Subcutaneous abdominal adipose tissue (tissue), 5 donors: ENCODE results near the gene NMUR2.

Experiments used
- H3K27ac ChIP-seq: one replicate; pipeline ENCODE4 v1.7.0; 2013; ENCODE audit warnings: low read depth, mild to moderate bottlenecking, inconsistent platforms, low read length, moderate library complexity
- H3K27me3 ChIP-seq, 5 donors: one replicate each; pipeline ENCODE4 v1.7.0; 2013; ENCODE audit warnings: low read length in 5 of 5, inconsistent platforms in 1 of 5; ENCODE audit not compliant: control insufficient read depth in 5 of 5, insufficient read depth in 4 of 5
- H3K36me3 ChIP-seq, 5 donors: one replicate each; pipeline ENCODE4 v1.7.0; 2013; ENCODE audit warnings: low read length in 5 of 5; ENCODE audit not compliant: control insufficient read depth in 5 of 5, insufficient read depth in 5 of 5
- H3K4me1 ChIP-seq, 5 donors: one replicate each; pipeline ENCODE4 v1.7.0; 2013; ENCODE audit warnings: low read length in 5 of 5, mild to moderate bottlenecking in 3 of 5, moderate library complexity in 1 of 5; ENCODE audit not compliant: control insufficient read depth in 5 of 5, insufficient read depth in 5 of 5
- H3K4me3 ChIP-seq, 5 donors: one replicate each; pipeline ENCODE4 v1.7.0; 2013; ENCODE audit warnings: low read length in 5 of 5, low read depth in 1 of 5
- H3K9ac ChIP-seq, 5 donors: one replicate each; pipeline ENCODE4 v1.7.0; 2013; ENCODE audit warnings: low read length in 5 of 5, mild to moderate bottlenecking in 4 of 5, moderate library complexity in 3 of 5
- H3K9me3 ChIP-seq, 5 donors: one replicate each; pipeline ENCODE4 v1.7.0; 2013; ENCODE audit warnings: low read length in 5 of 5; ENCODE audit not compliant: control insufficient read depth in 5 of 5
- donor health status: healthy.
- donor health status: healthy.
- donor health status: healthy.
- donor health status: healthy.
- donor health status: healthy.

The NMUR2 gene

GRCh38 chr5:152405145-152405544, at the start of gene NMUR2:
TSS of gene NMUR2 (minus strand) at chr5:152405279. CDS start at chr5:152405113, 166 bp downstream.
- no peaks in the 10 kb centered on the region for H3K36me3 ChIP-seq
- no peaks in the 10 kb centered on the region for H3K9me3 ChIP-seq
- H3K27ac ChIP-seq = no peak within 1 kb of the TSS
- no peak within 1 kb of the TSS for H3K4me3 ChIP-seq
- no peak within 1 kb of the TSS for H3K9ac ChIP-seq
- peaks cover 0 to 5% (median 3%) of the 10 kb centered on the region in 5 donors for H3K4me1 ChIP-seq
- H3K27me3 ChIP-seq = peaks cover 0 to 3% (median 0%) of the 10 kb centered on the region in 5 donors

GRCh38 chr5:152443935-152444334, 38.9 kb upstream of the NMUR2 start:
- H3K27me3 ChIP-seq = no peaks in the 10 kb centered on the region
- no peak overlapping the region for H3K27ac ChIP-seq
- no peak overlapping the region for H3K4me3 ChIP-seq
- H3K4me1 ChIP-seq = no peaks in the 10 kb centered on the region
- no peak overlapping the region for H3K9ac ChIP-seq
- H3K36me3 ChIP-seq = no peaks in the 10 kb centered on the region
- H3K9me3 ChIP-seq = peaks cover 0 to 4% (median 2%) of the 10 kb centered on the region in 5 donors

GRCh38 chr5:152439791-152440190, 34.7 kb upstream of the NMUR2 start:
- H3K9me3 ChIP-seq = peaks cover 0 to 4% (median 2%) of the 10 kb centered on the region in 5 donors
- no peak overlapping the region for H3K9ac ChIP-seq
- H3K27ac ChIP-seq = no peak overlapping the region
- no peaks in the 10 kb centered on the region for H3K27me3 ChIP-seq
- H3K36me3 ChIP-seq = no peaks in the 10 kb centered on the region
- no peak overlapping the region for H3K4me3 ChIP-seq
- H3K4me1 ChIP-seq = no peaks in the 10 kb centered on the region

GRCh38 chr5:152437866-152438265, 32.8 kb upstream of the NMUR2 start:
- no peak overlapping the region for H3K4me3 ChIP-seq
- H3K27me3 ChIP-seq = no peaks in the 10 kb centered on the region
- H3K27ac ChIP-seq = no peak overlapping the region
- H3K9ac ChIP-seq = no peak overlapping the region
- H3K36me3 ChIP-seq = no peaks in the 10 kb centered on the region
- H3K9me3 ChIP-seq = peaks cover 0 to under 1% (median 0%) of the 10 kb centered on the region in 5 donors
- no peaks in the 10 kb centered on the region for H3K4me1 ChIP-seq

- Histone ChIP-seq H3K4me1 (no peaks in the 10 kb centered on the region), H3K27me3 (no peaks in the 10 kb centered on the region), H3K27ac (no peak overlapping the region), H3K4me3 (no peak overlapping the region), H3K9me3 (no peaks in the 10 kb centered on the region), H3K9ac (no peak overlapping the region), H3K36me3 (no peaks in the 10 kb centered on the region)
Observed at GRCh38 chr5:152427721-152428120, 22.6 kb upstream of the NMUR2 start.

GRCh38 chr5:152425083-152425482, 20.0 kb upstream of the NMUR2 start:
- Histone ChIP-seq H3K9ac (no peak overlapping the region), H3K27ac (no peak overlapping the region), H3K36me3 (no peaks in the 10 kb centered on the region), H3K4me1 (no peaks in the 10 kb centered on the region), H3K4me3 (no peak overlapping the region), H3K27me3 (no peaks in the 10 kb centered on the region), H3K9me3 (no peaks in the 10 kb centered on the region)

GRCh38 chr5:152424501-152424900, 19.4 kb upstream of the NMUR2 start:
- no peaks in the 10 kb centered on the region for H3K4me1 ChIP-seq
- no peak overlapping the region for H3K27ac ChIP-seq
- no peak overlapping the region for H3K4me3 ChIP-seq
- H3K27me3 ChIP-seq = no peaks in the 10 kb centered on the region
- H3K9ac ChIP-seq = no peak overlapping the region
- H3K9me3 ChIP-seq = no peaks in the 10 kb centered on the region
- no peaks in the 10 kb centered on the region for H3K36me3 ChIP-seq

GRCh38 chr5:152422081-152422480, 17.0 kb upstream of the NMUR2 start:
- Histone ChIP-seq H3K4me3 (no peak overlapping the region), H3K36me3 (no peaks in the 10 kb centered on the region), H3K9ac (no peak overlapping the region), H3K4me1 (no peaks in the 10 kb centered on the region), H3K9me3 (no peaks in the 10 kb centered on the region), H3K27me3 (no peaks in the 10 kb centered on the region), H3K27ac (no peak overlapping the region)

- no peaks in the 10 kb centered on the region for H3K4me1 ChIP-seq
- H3K36me3 ChIP-seq = peaks cover 0 to 3% (median 0%) of the 10 kb centered on the region in 5 donors
- peaks cover 0 to 5% (median 0%) of the 10 kb centered on the region in 5 donors for H3K9me3 ChIP-seq
- H3K27me3 ChIP-seq = no peaks in the 10 kb centered on the region
- no peak overlapping the region for H3K9ac ChIP-seq
- no peak overlapping the region for H3K4me3 ChIP-seq
- no peak overlapping the region for H3K27ac ChIP-seq
Observed at GRCh38 chr5:152412129-152412528, 7.0 kb upstream of the NMUR2 start.

- H3K9ac ChIP-seq = no peak overlapping the region
- peaks cover 0 to 5% (median 3%) of the 10 kb centered on the region in 5 donors for H3K4me1 ChIP-seq
- no peak overlapping the region for H3K27ac ChIP-seq
Observed at GRCh38 chr5:152406082-152406481, 1.0 kb upstream of the NMUR2 start.

GRCh38 chr5:152404494-152404893, 585 bp downstream of the NMUR2 start:
- Histone ChIP-seq H3K9me3 (no peaks in the 10 kb centered on the region), H3K27ac (no peak overlapping the region), H3K4me3 (no peak overlapping the region), H3K9ac (no peak overlapping the region), H3K27me3 (peaks cover 0 to 3% (median 0%) of the 10 kb centered on the region in 5 donors), H3K4me1 (peaks cover 0 to 5% (median 3%) of the 10 kb centered on the region in 5 donors), H3K36me3 (no peaks in the 10 kb centered on the region)

More at GRCh38 chr5:152406082-152406481, 1.0 kb upstream of the NMUR2 start:
- H3K36me3 ChIP-seq = no peaks in the 10 kb centered on the region
- peaks cover 0 to 3% (median 0%) of the 10 kb centered on the region in 5 donors for H3K27me3 ChIP-seq
- no peaks in the 10 kb centered on the region for H3K9me3 ChIP-seq
- no peak overlapping the region for H3K4me3 ChIP-seq
